GM18505 (cell line): ENCODE measurements around the gene CHRNA4.

Source experiments
- ATAC-seq: cut with Tn5 transposase; IDR thresholded peaks from one replicate; pipeline ENCODE4 v1.9.1; 2021; ENCODE audit not compliant: unreplicated experiment
- POLR2A ChIP-seq: IDR thresholded peaks from 4 replicates; pipeline ENCODE4 v1.6.1; 2011; ENCODE audit warnings: borderline replicate concordance; ENCODE audit not compliant: insufficient read depth, insufficient read length; ENCODE audit errors: extremely low read depth

Gene CHRNA4

GRCh38 chr20:63360850-63361518 is at the start of gene CHRNA4:
Gene CHRNA4 (minus strand): TSS chr20:63361349. CDS start chr20:63361165, 184 bp downstream.
- no peak for TF ChIP-seq POLR2A
- ATAC-seq: no peak

GRCh38 chr20:63409834-63410435 is 48.8 kb upstream of the CHRNA4 start:
- ATAC-seq: no peak

GRCh38 chr20:63409066-63409833 is 48.1 kb upstream of the CHRNA4 start:
- no peak for ATAC-seq

More at GRCh38 chr20:63409834-63410435, 48.8 kb upstream of the CHRNA4 start:
- no peak for TF ChIP-seq POLR2A

GRCh38 chr20:63408684-63409046 is 47.5 kb upstream of the CHRNA4 start:
- ATAC-seq: no peak
- no peak for TF ChIP-seq POLR2A

More at GRCh38 chr20:63409066-63409833, 48.1 kb upstream of the CHRNA4 start:
- TF ChIP-seq POLR2A: no peak

- TF ChIP-seq POLR2A: no peak
- ATAC-seq: no peak
Measured at GRCh38 chr20:63407928-63408683, 47.0 kb upstream of the CHRNA4 start.

- no peak for TF ChIP-seq POLR2A
- no peak for ATAC-seq
Measured at GRCh38 chr20:63406617-63407245, 45.6 kb upstream of the CHRNA4 start.

- TF ChIP-seq POLR2A: no peak
- ATAC-seq: no peak
Measured at GRCh38 chr20:63406011-63406410, 44.9 kb upstream of the CHRNA4 start.

GRCh38 chr20:63405102-63405730 is 44.1 kb upstream of the CHRNA4 start:
- ATAC-seq: no peak
- no peak for TF ChIP-seq POLR2A

GRCh38 chr20:63404129-63405085 is 43.3 kb upstream of the CHRNA4 start:
- TF ChIP-seq POLR2A: no peak
- no peak for ATAC-seq

GRCh38 chr20:63403403-63404105 is 42.4 kb upstream of the CHRNA4 start:
- no peak for ATAC-seq
- no peak for TF ChIP-seq POLR2A

GRCh38 chr20:63402860-63403220 is 41.7 kb upstream of the CHRNA4 start:
- ATAC-seq: no peak
- no peak for TF ChIP-seq POLR2A
